HepG2 (cell line): ENCODE data around the gene ZNF562. TPM values are rescaled to one million over a fixed set of nuclear protein-coding genes. Genes with fewer than 3 reads are reported as not detected.

Experiments
- HNRNPUL1 ChIP-seq: fragments of 200-400 bp; formaldehyde crosslinking; IDR thresholded peaks from 2 replicates; pipeline ENCODE4 v1.6.1; 2017; ENCODE audit warnings: low read depth, mild to moderate bottlenecking, low read length, moderate library complexity
- KMT2A ChIP-seq: sonication (generic); formaldehyde crosslinking; IDR thresholded peaks from 2 replicates; pipeline ENCODE4 v1.4.0; 2020; ENCODE audit warnings: missing genetic modification reagents
- NCOA2 ChIP-seq: sonication (generic); formaldehyde crosslinking; IDR thresholded peaks from 2 replicates; pipeline ENCODE4 v1.8.0; 2022; ENCODE audit warnings: inconsistent platforms
- PHF8 ChIP-seq: sonication (generic); formaldehyde crosslinking; IDR thresholded peaks from 2 replicates; pipeline ENCODE4 v1.5.0; 2020; ENCODE audit warnings: missing genetic modification reagents
- PRPF4 ChIP-seq: fragments of 200-400 bp; formaldehyde crosslinking; IDR thresholded peaks from 2 replicates; pipeline ENCODE4 v1.6.1; 2016; ENCODE audit warnings: low read length, low read depth; ENCODE audit not compliant: poor library complexity, severe bottlenecking
- REL ChIP-seq: sonication (generic); formaldehyde crosslinking; conservative IDR thresholded peaks from 2 replicates; pipeline ENCODE4 v1.8.0; 2022; ENCODE audit warnings: mild to moderate bottlenecking, missing genetic modification reagents, moderate library complexity
- RFX1 ChIP-seq: fragments of 450-650 bp; IDR thresholded peaks from 2 replicates; pipeline ENCODE4 v1.6.1; 2017
- SAP130 ChIP-seq: IDR thresholded peaks from 2 replicates; pipeline ENCODE4 v1.6.1; 2016; ENCODE audit warnings: low read depth
- SNAPC2 ChIP-seq: sonication (generic); formaldehyde crosslinking; IDR thresholded peaks from 2 replicates; pipeline ENCODE4 v1.8.1; 2022; ENCODE audit warnings: mild to moderate bottlenecking, missing genetic modification reagents
- ZC3H4 ChIP-seq: sonication (generic); formaldehyde crosslinking; IDR thresholded peaks from 2 replicates; pipeline ENCODE4 v1.4.0; 2020; ENCODE audit warnings: missing genetic modification reagents, borderline replicate concordance
- ZFX ChIP-seq: sonication (generic); formaldehyde crosslinking; IDR thresholded peaks from 2 replicates; pipeline ENCODE4 v1.4.0; 2020; ENCODE audit warnings: mild to moderate bottlenecking, low read depth, missing genetic modification reagents, moderate library complexity
- ZFYVE20 ChIP-seq: sonication (generic); formaldehyde crosslinking; IDR thresholded peaks from 2 replicates; pipeline ENCODE4 v1.8.0; 2023; ENCODE audit warnings: low read depth, mild to moderate bottlenecking, moderate library complexity, missing genetic modification reagents, borderline replicate concordance
- ZKSCAN5 ChIP-seq: sonication (generic); formaldehyde crosslinking; IDR thresholded peaks from 2 replicates; pipeline ENCODE4 v1.5.1; 2020; ENCODE audit warnings: mild to moderate bottlenecking, missing genetic modification reagents
- ZNF674 ChIP-seq: sonication (generic); formaldehyde crosslinking; IDR thresholded peaks from 2 replicates; pipeline ENCODE4 v1.5.0; 2020; ENCODE audit warnings: low read depth, mild to moderate bottlenecking, missing genetic modification reagents
- ZNF747 ChIP-seq: sonication (generic); formaldehyde crosslinking; IDR thresholded peaks from 2 replicates; pipeline ENCODE4 v1.8.1; 2023; ENCODE audit warnings: missing genetic modification reagents, mild to moderate bottlenecking, borderline replicate concordance
- ZNF841 ChIP-seq: sonication (generic); formaldehyde crosslinking; IDR thresholded peaks from 2 replicates; pipeline ENCODE4 v1.8.1; 2023; ENCODE audit warnings: missing genetic modification reagents, borderline replicate concordance
- polyA plus RNA-seq, 8 experiments: library from polyadenylated mRNA; depleted of rRNA in 3 of 8; stranded (reverse) in 7 of 8; unstranded in 1 of 8; fragments of >200 nt; fragmentation: Illumina TruSeq in 4 of 8; extraction: Trizol in 4 of 8; gene quantifications; 2 replicates each; pipeline versions ENCODE4 v1.2.1 to v1.2.3, GENCODE V29; 2011 to 2016; ENCODE audit warnings: low read depth in 4 of 8, missing spikeins in 1 of 8, mixed read lengths in 1 of 8; ENCODE audit not compliant: insufficient read depth in 1 of 8
- total RNA-seq, 5 experiments: library from RNA; depleted of rRNA; stranded (reverse); fragments of >200 nt; fragmentation: Illumina TruSeq; extraction: Trizol; gene quantifications; 2 replicates each; pipeline ENCODE4 v1.2.3, GENCODE V29; 2016; ENCODE audit warnings: low read depth in 1 of 5
- TF ChIP-seq, protein P1 (sequence below): sonication (generic); formaldehyde crosslinking; IDR thresholded peaks from one replicate; pipeline ENCODE4 v1.5.1; 2020; ENCODE audit warnings: mild to moderate bottlenecking, missing genetic modification reagents; ENCODE audit errors: not compliant biosample characterization
- TF ChIP-seq, protein P2 (sequence below): IDR thresholded peaks from 2 replicates; pipeline ENCODE4 v1.6.1; 2016; ENCODE audit warnings: low read depth, control low read depth
- TF ChIP-seq, protein P3 (sequence below): sonication (generic); formaldehyde crosslinking; IDR thresholded peaks from 2 replicates; pipeline ENCODE4 v1.4.0; 2020; ENCODE audit warnings: mild to moderate bottlenecking, missing genetic modification reagents

The ZNF562 gene
- total and polyA plus RNA-seq, 2 of the 13 experiments (the other 11 are each of a cell fraction or from before 2014, with no cell fraction given), result 13.1 to 32.7 TPM

DNA sequence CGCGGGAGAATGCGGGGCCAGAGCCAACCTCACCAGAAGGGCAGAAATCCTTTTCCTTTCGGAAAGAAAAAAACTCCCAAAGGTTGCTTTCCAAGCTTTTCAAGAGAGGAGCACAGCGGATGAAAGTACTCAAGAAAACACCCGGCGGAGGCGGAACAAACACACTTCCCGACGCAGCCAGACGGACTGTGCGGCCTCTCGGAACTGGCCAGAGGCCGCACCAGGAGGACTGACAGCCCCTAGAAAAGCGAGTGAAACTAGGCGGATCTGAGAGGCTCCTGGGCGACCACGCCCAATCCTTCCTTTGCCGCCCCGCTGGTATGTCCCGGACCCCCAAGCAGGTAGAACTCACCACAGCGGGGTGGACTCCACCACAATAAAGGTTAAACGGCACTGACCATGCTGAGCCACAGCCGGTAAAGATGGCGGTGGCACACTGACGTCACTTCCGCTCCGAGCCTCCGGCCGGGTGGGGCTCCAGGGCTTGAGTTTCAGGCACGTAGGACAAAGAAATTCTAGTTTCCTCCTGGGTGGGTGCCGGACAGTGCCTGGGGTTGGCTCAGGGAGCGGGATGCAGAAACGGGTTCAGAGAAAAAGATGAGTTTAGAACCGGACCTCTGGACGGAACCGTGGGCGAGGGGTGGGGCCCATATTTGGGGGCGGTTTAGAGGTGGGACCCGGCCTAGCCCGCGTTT, at the start of gene ZNF562 (continued):
- TF ChIP-seq, protein P1, sequence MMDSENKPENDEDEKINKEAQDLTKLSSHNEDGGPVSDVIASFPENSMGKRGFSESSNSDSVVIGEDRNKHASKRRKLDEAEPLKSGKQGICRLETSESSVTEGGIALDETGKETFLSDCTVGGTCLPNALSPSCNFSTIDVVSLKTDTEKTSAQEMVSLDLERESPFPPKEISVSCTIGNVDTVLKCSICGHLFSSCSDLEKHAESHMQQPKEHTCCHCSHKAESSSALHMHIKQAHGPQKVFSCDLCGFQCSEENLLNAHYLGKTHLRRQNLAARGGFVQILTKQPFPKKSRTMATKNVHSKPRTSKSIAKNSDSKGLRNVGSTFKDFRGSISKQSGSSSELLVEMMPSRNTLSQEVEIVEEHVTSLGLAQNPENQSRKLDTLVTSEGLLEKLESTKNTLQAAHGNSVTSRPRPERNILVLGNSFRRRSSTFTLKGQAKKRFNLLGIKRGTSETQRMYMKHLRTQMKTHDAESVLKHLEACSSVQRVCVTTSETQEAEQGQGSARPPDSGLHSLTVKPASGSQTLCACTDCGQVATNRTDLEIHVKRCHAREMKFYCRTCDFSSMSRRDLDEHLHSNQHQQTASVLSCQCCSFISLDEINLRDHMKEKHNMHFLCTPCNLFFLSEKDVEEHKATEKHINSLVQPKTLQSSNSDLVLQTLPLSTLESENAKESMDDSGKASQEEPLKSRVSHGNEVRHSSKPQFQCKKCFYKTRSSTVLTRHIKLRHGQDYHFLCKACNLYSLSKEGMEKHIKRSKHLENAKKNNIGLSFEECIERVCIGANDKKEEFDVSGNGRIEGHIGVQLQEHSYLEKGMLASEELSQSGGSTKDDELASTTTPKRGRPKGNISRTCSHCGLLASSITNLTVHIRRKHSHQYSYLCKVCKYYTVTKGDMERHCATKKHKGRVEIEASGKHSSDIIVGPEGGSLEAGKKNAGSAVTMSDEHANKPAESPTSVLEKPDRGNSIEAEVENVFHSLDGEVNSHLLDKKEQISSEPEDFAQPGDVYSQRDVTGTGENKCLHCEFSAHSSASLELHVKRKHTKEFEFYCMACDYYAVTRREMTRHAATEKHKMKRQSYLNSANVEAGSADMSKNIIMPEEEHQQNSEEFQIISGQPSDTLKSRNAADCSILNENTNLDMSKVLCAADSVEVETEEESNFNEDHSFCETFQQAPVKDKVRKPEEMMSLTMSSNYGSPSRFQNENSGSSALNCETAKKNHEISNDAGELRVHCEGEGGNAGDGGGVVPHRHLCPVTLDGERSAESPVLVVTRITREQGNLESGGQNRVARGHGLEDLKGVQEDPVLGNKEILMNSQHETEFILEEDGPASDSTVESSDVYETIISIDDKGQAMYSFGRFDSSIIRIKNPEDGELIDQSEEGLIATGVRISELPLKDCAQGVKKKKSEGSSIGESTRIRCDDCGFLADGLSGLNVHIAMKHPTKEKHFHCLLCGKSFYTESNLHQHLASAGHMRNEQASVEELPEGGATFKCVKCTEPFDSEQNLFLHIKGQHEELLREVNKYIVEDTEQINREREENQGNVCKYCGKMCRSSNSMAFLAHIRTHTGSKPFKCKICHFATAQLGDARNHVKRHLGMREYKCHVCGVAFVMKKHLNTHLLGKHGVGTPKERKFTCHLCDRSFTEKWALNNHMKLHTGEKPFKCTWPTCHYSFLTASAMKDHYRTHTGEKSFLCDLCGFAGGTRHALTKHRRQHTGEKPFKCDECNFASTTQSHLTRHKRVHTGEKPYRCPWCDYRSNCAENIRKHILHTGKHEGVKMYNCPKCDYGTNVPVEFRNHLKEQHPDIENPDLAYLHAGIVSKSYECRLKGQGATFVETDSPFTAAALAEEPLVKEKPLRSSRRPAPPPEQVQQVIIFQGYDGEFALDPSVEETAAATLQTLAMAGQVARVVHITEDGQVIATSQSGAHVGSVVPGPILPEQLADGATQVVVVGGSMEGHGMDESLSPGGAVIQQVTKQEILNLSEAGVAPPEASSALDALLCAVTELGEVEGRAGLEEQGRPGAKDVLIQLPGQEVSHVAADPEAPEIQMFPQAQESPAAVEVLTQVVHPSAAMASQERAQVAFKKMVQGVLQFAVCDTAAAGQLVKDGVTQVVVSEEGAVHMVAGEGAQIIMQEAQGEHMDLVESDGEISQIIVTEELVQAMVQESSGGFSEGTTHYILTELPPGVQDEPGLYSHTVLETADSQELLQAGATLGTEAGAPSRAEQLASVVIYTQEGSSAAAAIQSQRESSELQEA (CRISPR knock-in tag), result peak; percentile 79
- TF ChIP-seq SAP130 (CRISPR knock-in tag) (peak; percentile 92), RFX1 (no peak), HNRNPUL1 (no peak), NCOA2 (0 out of 2 replicates have a peak, but pooled peaks have one; percentile 16), ZNF674 (CRISPR knock-in tag) (no peak), ZKSCAN5 (no peak), SNAPC2 (no peak), PHF8 (peak; percentile 92), ZFX (CRISPR knock-in tag) (peak; percentile 89), REL (CRISPR knock-in tag) (0 out of 2 replicates have a peak, but pooled peaks have one; percentile 62), ZNF841 (CRISPR knock-in tag) (no peak), ZFYVE20 (CRISPR knock-in tag) (no peak), ZNF747 (CRISPR knock-in tag) (peak; percentile 37; the same call in 1 of the 2 replicates), KMT2A (no peak; the same call in 1 of the 2 replicates), PRPF4 (no peak), ZC3H4 (CRISPR knock-in tag) (no peak)
- TF ChIP-seq, protein P2, sequence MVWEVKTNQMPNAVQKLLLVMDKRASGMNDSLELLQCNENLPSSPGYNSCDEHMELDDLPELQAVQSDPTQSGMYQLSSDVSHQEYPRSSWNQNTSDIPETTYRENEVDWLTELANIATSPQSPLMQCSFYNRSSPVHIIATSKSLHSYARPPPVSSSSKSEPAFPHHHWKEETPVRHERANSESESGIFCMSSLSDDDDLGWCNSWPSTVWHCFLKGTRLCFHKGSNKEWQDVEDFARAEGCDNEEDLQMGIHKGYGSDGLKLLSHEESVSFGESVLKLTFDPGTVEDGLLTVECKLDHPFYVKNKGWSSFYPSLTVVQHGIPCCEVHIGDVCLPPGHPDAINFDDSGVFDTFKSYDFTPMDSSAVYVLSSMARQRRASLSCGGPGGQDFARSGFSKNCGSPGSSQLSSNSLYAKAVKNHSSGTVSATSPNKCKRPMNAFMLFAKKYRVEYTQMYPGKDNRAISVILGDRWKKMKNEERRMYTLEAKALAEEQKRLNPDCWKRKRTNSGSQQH (CRISPR knock-in tag), result 0 out of 2 replicates have a peak, but pooled peaks have one; percentile 45
- TF ChIP-seq, protein P3, sequence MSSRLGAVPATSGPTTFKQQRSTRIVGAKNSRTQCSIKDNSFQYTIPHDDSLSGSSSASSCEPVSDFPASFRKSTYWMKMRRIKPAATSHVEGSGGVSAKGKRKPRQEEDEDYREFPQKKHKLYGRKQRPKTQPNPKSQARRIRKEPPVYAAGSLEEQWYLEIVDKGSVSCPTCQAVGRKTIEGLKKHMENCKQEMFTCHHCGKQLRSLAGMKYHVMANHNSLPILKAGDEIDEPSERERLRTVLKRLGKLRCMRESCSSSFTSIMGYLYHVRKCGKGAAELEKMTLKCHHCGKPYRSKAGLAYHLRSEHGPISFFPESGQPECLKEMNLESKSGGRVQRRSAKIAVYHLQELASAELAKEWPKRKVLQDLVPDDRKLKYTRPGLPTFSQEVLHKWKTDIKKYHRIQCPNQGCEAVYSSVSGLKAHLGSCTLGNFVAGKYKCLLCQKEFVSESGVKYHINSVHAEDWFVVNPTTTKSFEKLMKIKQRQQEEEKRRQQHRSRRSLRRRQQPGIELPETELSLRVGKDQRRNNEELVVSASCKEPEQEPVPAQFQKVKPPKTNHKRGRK (CRISPR knock-in tag), result no peak
